G401.6 (cell line): ENCODE data around the gene CGB2.
"Not testable (repeated sequence)": the region's sequence is repeated elsewhere in the genome, so short reads cannot be mapped to it uniquely, and the experiment has no call there.

ENCODE experiments used
- FAIRE-seq: peaks from 2 replicates; lab custom pipeline; 2012; peaks lifted over from hg19 to GRCh38; lab: Jason Lieb, UNC

CGB2 gene

GRCh38 chr19:49038111-49038510 is 6.4 kb downstream of the CGB2 start:
- not testable (repeated sequence) for FAIRE-seq

GRCh38 chr19:49038557-49039276 is 7.0 kb downstream of the CGB2 start:
- not testable (repeated sequence) for FAIRE-seq

- FAIRE-seq = not testable (repeated sequence)
These were observed 8.0 kb downstream of the CGB2 start for GRCh38 chr19:49039736-49040135.

- no peak for FAIRE-seq
These were observed 10.5 kb downstream of the CGB2 start for GRCh38 chr19:49042177-49042576.

- FAIRE-seq = not testable (repeated sequence)
These were observed 11.0 kb downstream of the CGB2 start for GRCh38 chr19:49042666-49043065.

GRCh38 chr19:49043548-49043947 is 11.9 kb downstream of the CGB2 start, which contains the start of gene CGB5:
Gene CGB5 (plus strand): TSS chr19:49043848. CDS start chr19:49044210, 362 bp downstream.
- FAIRE-seq = not testable (repeated sequence)

- not testable (repeated sequence) for FAIRE-seq
These were observed 17.3 kb downstream of the CGB2 start, which contains the start of gene CGB8 for GRCh38 chr19:49049011-49049410. Gene CGB8 (minus strand): TSS chr19:49049111. CDS start chr19:49048739, 372 bp downstream.

- FAIRE-seq = not testable (repeated sequence)
These were observed 18.1 kb downstream of the CGB2 start for GRCh38 chr19:49049834-49050233.

GRCh38 chr19:49050376-49051033 is 18.8 kb downstream of the CGB2 start:
- FAIRE-seq = not testable (repeated sequence)

GRCh38 chr19:49056101-49056901 is 24.6 kb downstream of the CGB2 start:
- peak; percentile 47 for FAIRE-seq

GRCh38 chr19:49056902-49057596 is 25.4 kb downstream of the CGB2 start:
- FAIRE-seq = not testable (repeated sequence)

- no peak for FAIRE-seq
These were observed 26.0 kb downstream of the CGB2 start, which contains the start of gene CGB7 for GRCh38 chr19:49057636-49058234. Gene CGB7 (minus strand): TSS chr19:49057749. CDS start chr19:49055375, 2,374 bp downstream.

GRCh38 chr19:49058562-49058961 is 26.9 kb downstream of the CGB2 start:
- FAIRE-seq = no peak

GRCh38 chr19:49059053-49059452 is 27.4 kb downstream of the CGB2 start:
- no peak for FAIRE-seq

GRCh38 chr19:49061000-49061399 is 29.3 kb downstream of the CGB2 start:
- no peak for FAIRE-seq

GRCh38 chr19:49061445-49061844 is 29.8 kb downstream of the CGB2 start:
- FAIRE-seq = no peak

GRCh38 chr19:49064029-49064629 is 32.4 kb downstream of the CGB2 start:
- no peak for FAIRE-seq

GRCh38 chr19:49064768-49065611 is 33.3 kb downstream of the CGB2 start, which contains the start of gene NTF4:
Gene NTF4 (minus strand): TSS chr19:49064818. CDS start chr19:49061997, 2,821 bp downstream.
- no peak for FAIRE-seq

- peak; percentile 70 for FAIRE-seq
These were observed 34.3 kb downstream of the CGB2 start for GRCh38 chr19:49065905-49066512.
